Measurements from ENCODE around the gene NR3C2. TPM values are rescaled to one million over a fixed set of nuclear protein-coding genes. Genes with fewer than 3 reads are reported as not detected.

The NR3C2 gene
- total RNA-seq, 1 donor from 2014 or later: 25.9 TPM

GRCh38 chr4:148041606-148042329 lies 400.4 kb downstream of the NR3C2 start:
- no peaks in the 10 kb centered on the region for H3K27me3 ChIP-seq
- DNase-seq (no peak), ATAC-seq (no peak)
- TF ChIP-seq, protein P1, sequence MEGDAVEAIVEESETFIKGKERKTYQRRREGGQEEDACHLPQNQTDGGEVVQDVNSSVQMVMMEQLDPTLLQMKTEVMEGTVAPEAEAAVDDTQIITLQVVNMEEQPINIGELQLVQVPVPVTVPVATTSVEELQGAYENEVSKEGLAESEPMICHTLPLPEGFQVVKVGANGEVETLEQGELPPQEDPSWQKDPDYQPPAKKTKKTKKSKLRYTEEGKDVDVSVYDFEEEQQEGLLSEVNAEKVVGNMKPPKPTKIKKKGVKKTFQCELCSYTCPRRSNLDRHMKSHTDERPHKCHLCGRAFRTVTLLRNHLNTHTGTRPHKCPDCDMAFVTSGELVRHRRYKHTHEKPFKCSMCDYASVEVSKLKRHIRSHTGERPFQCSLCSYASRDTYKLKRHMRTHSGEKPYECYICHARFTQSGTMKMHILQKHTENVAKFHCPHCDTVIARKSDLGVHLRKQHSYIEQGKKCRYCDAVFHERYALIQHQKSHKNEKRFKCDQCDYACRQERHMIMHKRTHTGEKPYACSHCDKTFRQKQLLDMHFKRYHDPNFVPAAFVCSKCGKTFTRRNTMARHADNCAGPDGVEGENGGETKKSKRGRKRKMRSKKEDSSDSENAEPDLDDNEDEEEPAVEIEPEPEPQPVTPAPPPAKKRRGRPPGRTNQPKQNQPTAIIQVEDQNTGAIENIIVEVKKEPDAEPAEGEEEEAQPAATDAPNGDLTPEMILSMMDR (IDR thresholded peaks at IDR 0.05): no peak
- intact Hi-C loops (cut with DNase I): no loop called here
- no peaks in the 10 kb centered on the region for H3K36me3 ChIP-seq
- no peaks in the 10 kb centered on the region for H3K4me1 ChIP-seq
- H3K4me3 ChIP-seq: no peak overlapping the region
- H3K9me3 ChIP-seq: no peaks in the 10 kb centered on the region
- H3K27ac ChIP-seq: no peak overlapping the region

- no peaks in the 10 kb centered on the region for H3K9me3 ChIP-seq
- DNase-seq (no peak), ATAC-seq (no peak)
- H3K27ac ChIP-seq: no peak overlapping the region
- H3K36me3 ChIP-seq: no peaks in the 10 kb centered on the region
- intact Hi-C loops (cut with DNase I): no loop called here
- TF ChIP-seq, protein P1 (IDR thresholded peaks at IDR 0.05): no peak
- no peak overlapping the region for H3K4me3 ChIP-seq
- H3K27me3 ChIP-seq: no peaks in the 10 kb centered on the region
- peaks cover 9% of the 10 kb centered on the region for H3K4me1 ChIP-seq
These were observed 407.4 kb downstream of the NR3C2 start for GRCh38 chr4:148034813-148035212.

DNA sequence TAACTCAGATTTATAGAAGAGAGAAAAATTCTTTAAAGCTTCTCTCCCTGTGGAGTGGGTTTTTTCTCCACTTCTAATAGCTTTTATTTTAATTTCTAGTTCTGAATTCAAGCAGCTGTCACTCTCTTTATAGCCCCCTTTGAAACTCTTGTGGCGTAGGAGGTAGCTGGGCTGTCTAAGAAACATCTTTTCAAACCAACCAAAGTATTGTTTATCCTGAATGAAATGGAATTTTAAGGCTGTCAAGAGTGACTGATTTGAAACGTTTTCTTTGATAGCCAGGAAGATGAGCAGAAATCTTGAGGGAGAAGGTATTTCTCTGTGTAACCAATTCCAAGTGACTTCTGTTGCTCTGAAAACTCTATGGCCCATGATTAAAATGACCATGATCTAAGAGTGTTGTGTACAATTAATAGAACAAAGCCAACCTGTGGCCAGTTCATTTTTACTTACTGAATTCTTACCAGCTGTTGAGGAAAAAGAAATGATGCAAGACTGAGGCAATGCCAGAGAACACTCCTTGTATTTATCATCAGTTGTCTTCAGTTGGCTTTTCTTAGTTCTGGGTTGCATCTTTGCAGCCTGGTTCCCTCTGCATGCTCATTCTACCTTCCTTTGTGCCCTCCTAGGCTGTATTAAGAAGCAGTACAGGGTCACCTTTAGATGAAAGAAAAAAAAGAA lies 411.9 kb downstream of the NR3C2 start:
- TF ChIP-seq, protein P1 (IDR thresholded peaks at IDR 0.05): no peak
- DNase-seq: no peak
- H3K9me3 ChIP-seq: no peaks in the 10 kb centered on the region
- ATAC-seq: no peak
- H3K27me3 ChIP-seq: no peaks in the 10 kb centered on the region
- peaks cover 7% of the 10 kb centered on the region for H3K4me1 ChIP-seq
- H3K36me3 ChIP-seq: no peaks in the 10 kb centered on the region
- intact Hi-C loops (cut with DNase I): no loop called here
- no peak overlapping the region for H3K4me3 ChIP-seq
- no peak overlapping the region for H3K27ac ChIP-seq

GRCh38 chr4:148029781-148030180 lies 412.4 kb downstream of the NR3C2 start:
- no peak overlapping the region for H3K27ac ChIP-seq
- H3K36me3 ChIP-seq: no peaks in the 10 kb centered on the region
- no peak for ATAC-seq
- TF ChIP-seq, protein P1 (IDR thresholded peaks at IDR 0.05): no peak
- no peaks in the 10 kb centered on the region for H3K27me3 ChIP-seq
- H3K9me3 ChIP-seq: no peaks in the 10 kb centered on the region
- H3K4me1 ChIP-seq: peaks cover 2% of the 10 kb centered on the region
- no peak for DNase-seq
- no peak overlapping the region for H3K4me3 ChIP-seq
- intact Hi-C loops (cut with DNase I): no loop called here
